ENCODE data around the gene ADAMTS12. TPM values are rescaled to one million over a fixed set of nuclear protein-coding genes. Genes with fewer than 3 reads are reported as not detected.

ADAMTS12 gene
- polyA plus RNA-seq, 1 of the 3 experiments (the other 2 are of a cell fraction), result 2.5 TPM

DNA sequence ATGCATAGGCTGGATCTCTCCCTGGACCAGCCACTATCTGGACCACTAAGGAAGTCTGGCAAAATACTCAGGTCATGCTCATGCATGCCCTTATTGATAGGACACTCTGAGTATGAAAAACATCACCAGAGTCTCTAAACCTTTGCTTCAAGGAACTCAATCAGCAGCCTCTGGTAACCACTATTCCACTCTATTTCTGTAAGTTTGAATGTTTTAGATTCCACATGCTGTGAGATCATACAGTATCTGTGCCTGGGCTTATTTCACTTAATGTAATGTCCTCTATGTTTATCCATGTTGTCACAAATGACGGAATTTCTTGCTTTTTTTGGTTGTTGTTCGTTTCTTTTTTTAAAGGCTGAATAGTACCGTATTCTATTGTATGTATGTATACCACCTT, 382.8 kb downstream of the ADAMTS12 start:
- Histone ChIP-seq H3K27me3 (ENCODE audit: insufficient read depth) (no peaks in the 10 kb centered on the region), H3K4me1 (ENCODE audit: control insufficient read depth in 1 of 2, insufficient read depth in 2 of 2, low read depth in 1 of 2, low read length in 1 of 2) (no peaks in the 10 kb centered on the region), H3K9ac (no peak overlapping the region), H3K36me3 (replicated peaks in 1 of 2; ENCODE audit: control insufficient read depth in 1 of 2, insufficient read depth in 2 of 2, low read length in 1 of 2) (no peaks in the 10 kb centered on the region), H3K27ac (ENCODE audit: low read depth in 2 of 2, low read length in 1 of 2) (no peak overlapping the region), H2AFZ (ENCODE audit: low read depth) (no peak overlapping the region), H3K9me2 (no peaks in the 10 kb centered on the region), H3K9me3 (no peaks in the 10 kb centered on the region), H3K79me2 (ENCODE audit: insufficient read depth) (no peaks in the 10 kb centered on the region), H4K20me1 (ENCODE audit: insufficient read depth) (no peaks in the 10 kb centered on the region), H3K4me2 (no peak overlapping the region), H3K4me3 (ENCODE audit: low read depth in 2 of 2, low read length in 1 of 2) (no peak overlapping the region), H3F3A (replicated peaks; ENCODE audit: insufficient read depth) (no peaks in the 10 kb centered on the region)
- WGBS (ENCODE audit: low lambda C conversion rate), result 68% methylated on average over 3 of the region's 3 CpGs
- POLR2A ChIA-PET, result no interaction called here
- CTCF ChIA-PET, result no interaction called here
- no peak for DNase-seq
- TF ChIP-seq JUND (IDR thresholded peaks at IDR 0.05) (no peak), EP300 (IDR thresholded peaks at IDR 0.05; ENCODE audit: borderline replicate concordance in 1 of 2, low read depth in 1 of 2, low read length in 1 of 2) (no peak), USF2 (IDR thresholded peaks at IDR 0.05; ENCODE audit: borderline replicate concordance, low read depth, low read length) (no peak), REST (IDR thresholded peaks at IDR 0.05; ENCODE audit: low read depth, low read length) (no peak)
- TF ChIP-seq, protein P1, sequence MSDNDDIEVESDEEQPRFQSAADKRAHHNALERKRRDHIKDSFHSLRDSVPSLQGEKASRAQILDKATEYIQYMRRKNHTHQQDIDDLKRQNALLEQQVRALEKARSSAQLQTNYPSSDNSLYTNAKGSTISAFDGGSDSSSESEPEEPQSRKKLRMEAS (IDR thresholded peaks at IDR 0.05; ENCODE audit: low read depth), result no peak

DNA sequence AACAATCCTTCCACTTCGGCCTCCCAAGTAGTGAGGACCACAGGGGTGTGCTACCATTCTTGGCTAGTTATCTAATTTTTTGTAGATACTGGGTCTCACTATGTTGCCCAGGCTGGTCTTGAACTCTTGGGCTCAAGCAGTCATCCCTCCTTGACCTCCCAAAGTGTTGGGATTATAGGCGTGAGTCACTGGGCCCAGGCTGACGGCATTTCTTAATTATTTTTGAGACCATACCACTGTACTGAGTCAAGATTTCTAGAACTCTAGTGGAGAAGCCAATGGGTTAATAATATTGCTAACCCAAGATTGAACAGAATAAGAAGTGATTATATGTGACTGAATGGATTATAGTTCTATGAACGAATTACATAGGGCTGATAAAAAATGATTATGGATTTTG, 384.4 kb downstream of the ADAMTS12 start:
- no peaks in the 10 kb centered on the region for H3K27me3 ChIP-seq (ENCODE audit: insufficient read depth)
- H2AFZ ChIP-seq (ENCODE audit: low read depth), result no peak overlapping the region
- H3K9me3 ChIP-seq, result no peaks in the 10 kb centered on the region
- TF ChIP-seq CTCF (IDR thresholded peaks at IDR 0.05) (no peak), NFIC (IDR thresholded peaks at IDR 0.05; ENCODE audit: borderline replicate concordance) (no peak), YY1 (IDR thresholded peaks at IDR 0.05; ENCODE audit: low read depth) (no peak), ELF1 (IDR thresholded peaks at IDR 0.05) (no peak), EP300 (IDR thresholded peaks at IDR 0.05; ENCODE audit: borderline replicate concordance in 1 of 2, low read depth in 1 of 2, low read length in 1 of 2) (no peak)
- TF ChIP-seq, protein P2, sequence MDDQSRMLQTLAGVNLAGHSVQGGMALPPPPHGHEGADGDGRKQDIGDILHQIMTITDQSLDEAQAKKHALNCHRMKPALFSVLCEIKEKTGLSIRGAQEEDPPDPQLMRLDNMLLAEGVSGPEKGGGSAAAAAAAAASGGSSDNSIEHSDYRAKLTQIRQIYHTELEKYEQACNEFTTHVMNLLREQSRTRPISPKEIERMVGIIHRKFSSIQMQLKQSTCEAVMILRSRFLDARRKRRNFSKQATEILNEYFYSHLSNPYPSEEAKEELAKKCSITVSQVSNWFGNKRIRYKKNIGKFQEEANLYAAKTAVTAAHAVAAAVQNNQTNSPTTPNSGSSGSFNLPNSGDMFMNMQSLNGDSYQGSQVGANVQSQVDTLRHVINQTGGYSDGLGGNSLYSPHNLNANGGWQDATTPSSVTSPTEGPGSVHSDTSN (IDR thresholded peaks at IDR 0.05), result no peak
- TF ChIP-seq, protein P3, sequence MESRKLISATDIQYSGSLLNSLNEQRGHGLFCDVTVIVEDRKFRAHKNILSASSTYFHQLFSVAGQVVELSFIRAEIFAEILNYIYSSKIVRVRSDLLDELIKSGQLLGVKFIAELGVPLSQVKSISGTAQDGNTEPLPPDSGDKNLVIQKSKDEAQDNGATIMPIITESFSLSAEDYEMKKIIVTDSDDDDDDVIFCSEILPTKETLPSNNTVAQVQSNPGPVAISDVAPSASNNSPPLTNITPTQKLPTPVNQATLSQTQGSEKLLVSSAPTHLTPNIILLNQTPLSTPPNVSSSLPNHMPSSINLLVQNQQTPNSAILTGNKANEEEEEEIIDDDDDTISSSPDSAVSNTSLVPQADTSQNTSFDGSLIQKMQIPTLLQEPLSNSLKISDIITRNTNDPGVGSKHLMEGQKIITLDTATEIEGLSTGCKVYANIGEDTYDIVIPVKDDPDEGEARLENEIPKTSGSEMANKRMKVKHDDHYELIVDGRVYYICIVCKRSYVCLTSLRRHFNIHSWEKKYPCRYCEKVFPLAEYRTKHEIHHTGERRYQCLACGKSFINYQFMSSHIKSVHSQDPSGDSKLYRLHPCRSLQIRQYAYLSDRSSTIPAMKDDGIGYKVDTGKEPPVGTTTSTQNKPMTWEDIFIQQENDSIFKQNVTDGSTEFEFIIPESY (IDR thresholded peaks at IDR 0.05; ENCODE audit: borderline replicate concordance, low read depth), result no peak
- H3K79me2 ChIP-seq (ENCODE audit: insufficient read depth), result no peaks in the 10 kb centered on the region
- ChIA-PET CTCF (interaction anchor here (0.9 kb wide), 1 partner anchor 37 kb away, joined by 3 read pairs; no protein-coding TSS in a partner anchor), POLR2A (no interaction called here)
- no peaks in the 10 kb centered on the region for H3K4me1 ChIP-seq (ENCODE audit: control insufficient read depth in 1 of 2, insufficient read depth in 2 of 2, low read depth in 1 of 2, low read length in 1 of 2)
- WGBS (ENCODE audit: low lambda C conversion rate), result 49% methylated on average over 4 of the region's 4 CpGs
- H3K4me3 ChIP-seq (ENCODE audit: low read depth in 2 of 2, low read length in 1 of 2), result no peak overlapping the region
- no peak overlapping the region for H3K27ac ChIP-seq (ENCODE audit: low read depth in 2 of 2, low read length in 1 of 2)
- no peak for DNase-seq
- H4K20me1 ChIP-seq (ENCODE audit: insufficient read depth), result no peaks in the 10 kb centered on the region
- no peaks in the 10 kb centered on the region for H3F3A ChIP-seq (replicated peaks; ENCODE audit: insufficient read depth)
- H3K9ac ChIP-seq, result no peak overlapping the region
- no peak overlapping the region for H3K4me2 ChIP-seq
- no peaks in the 10 kb centered on the region for H3K36me3 ChIP-seq (replicated peaks in 1 of 2; ENCODE audit: control insufficient read depth in 1 of 2, insufficient read depth in 2 of 2, low read length in 1 of 2)
- no peaks in the 10 kb centered on the region for H3K9me2 ChIP-seq

Measured in SK-N-SH (cell line).